HPDE6-E6E7 (cell line): ENCODE data around the gene PACSIN1.

Experiments used
- DNase-seq: peaks from one replicate; pipeline ENCODE4 v3.0.0; 2011; ENCODE audit warnings: missing footprints; ENCODE audit errors: extremely low spot score

Gene PACSIN1

DNA sequence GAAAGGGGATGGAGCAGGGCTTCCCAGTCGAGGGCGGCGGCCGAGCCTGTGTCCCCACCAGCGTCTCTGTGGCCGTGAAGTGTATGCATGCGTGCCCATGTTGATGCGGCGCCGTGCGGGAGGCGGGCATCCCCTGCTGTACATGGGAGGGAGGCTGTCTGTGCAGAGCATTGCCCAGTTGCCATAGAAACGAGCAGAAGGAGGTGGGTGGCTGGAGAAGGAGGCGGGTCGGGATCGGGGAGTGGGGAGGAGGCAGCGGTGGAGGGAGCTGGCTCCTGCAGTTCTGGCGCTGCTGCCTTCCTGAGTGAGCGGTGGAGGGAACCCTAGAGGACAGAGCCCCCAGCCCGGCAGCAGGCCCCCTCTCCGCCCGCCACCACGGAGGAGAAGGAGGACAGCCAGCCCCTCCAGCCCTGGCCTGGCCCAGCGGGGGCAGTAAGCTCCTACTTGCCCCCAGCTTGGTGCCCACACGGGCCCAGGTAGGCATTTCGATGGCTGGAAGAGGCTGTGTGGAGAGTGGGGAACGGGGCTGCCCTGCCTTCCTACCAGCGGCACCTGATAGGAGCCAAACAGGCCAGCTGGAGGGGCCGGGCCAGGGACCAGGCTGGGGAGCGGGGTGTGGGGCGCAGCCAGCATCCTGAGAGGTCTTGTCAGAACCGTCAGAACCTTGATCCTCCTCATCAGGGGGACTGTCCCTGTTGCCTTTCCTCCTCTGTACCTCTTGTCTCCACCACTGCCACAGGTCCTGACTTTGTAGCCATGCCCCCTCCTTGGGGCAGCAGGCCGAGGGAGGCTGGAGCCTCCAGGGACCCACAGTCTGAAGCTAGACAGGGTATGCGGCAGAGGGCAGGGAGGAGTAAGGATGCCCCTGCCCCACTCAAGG, 49.0 kb downstream of the PACSIN1 start:
- DNase-seq: no peak

DNA sequence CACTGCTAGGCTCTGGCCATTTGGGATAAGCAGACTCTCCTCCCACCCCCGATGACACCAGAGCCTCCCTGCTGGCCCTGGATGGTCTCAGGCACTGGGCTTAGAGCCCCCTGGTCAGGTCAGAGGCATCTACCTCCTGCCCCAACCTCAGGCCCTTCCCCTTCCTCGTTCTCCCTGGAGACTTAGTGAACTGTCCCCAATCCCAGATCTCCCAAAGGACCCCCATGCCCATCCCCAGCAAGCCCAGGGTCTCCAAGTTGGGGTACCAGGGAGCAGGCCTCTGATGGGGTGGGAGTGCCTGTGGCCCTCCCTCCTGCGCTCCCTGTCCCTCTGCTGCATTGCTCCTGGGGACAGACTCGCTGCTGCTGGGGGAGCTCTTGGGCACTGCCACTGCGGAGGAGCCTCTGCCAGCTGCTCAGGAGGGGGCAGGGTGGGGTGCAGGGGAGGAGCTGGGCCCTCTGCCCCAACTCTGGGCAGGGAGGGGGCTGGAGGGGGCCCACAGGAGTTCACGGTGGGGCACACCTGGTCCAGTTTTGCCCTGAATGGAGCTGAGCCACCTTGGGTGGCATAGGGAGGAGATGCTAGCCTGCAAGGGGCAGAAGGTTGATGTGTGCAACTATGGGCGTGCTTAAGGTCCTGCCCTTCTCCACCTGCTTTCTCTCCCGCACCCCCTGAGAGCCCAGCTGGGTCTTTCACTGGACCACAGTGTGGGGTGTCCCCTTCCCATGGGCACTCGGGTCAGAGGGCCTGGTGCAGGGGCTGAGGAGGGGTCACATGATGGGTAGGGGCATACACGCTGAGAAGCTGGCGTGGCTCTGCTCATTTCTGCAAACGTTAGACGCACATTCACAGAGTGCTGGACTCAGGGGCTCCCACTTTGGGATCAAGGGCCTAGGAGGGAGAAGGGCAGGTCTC, 49.9 kb downstream of the PACSIN1 start:
- DNase-seq: no peak

- no peak for DNase-seq
Observed at GRCh38 chr6:34516391-34517324, 50.8 kb downstream of the PACSIN1 start.

- DNase-seq: no peak
Observed at GRCh38 chr6:34517461-34517881, 51.6 kb downstream of the PACSIN1 start.

GRCh38 chr6:34517966-34518365, 52.1 kb downstream of the PACSIN1 start:
- no peak for DNase-seq

DNA sequence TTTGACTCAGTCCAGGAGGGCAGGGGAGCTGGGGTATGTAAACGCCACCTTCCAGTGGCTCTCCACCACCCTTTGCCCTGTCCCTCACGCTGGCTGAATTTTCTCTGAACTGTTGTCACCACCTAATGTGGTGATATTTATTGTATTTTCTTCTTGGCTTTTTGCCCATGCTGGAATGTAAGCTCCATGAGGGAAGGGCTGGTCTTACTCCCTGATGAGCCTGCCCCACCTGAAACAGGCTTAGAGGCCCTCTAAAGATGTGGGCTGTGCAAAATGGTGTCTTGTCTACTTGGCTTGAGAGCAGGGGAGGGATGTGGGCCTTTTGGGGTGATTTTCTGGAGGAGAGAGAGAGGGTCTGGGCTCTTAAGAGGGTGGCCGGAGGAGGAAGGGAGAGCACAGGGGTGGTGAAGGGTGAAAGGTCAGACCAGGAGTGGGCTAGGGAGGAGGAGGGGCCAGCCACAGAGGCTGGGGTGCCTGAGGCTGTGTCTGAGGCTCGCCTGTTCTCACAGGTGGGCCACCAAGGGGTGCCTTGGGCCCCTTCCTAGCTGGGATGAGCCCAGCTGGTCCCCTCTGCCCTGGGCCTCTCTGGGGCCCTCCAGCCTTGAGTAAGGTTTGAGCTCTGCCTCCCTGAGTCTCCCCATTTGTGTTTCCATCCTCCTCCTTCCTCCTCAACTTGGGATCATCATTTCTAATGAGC, 52.9 kb downstream of the PACSIN1 start:
- DNase-seq: no peak

DNA sequence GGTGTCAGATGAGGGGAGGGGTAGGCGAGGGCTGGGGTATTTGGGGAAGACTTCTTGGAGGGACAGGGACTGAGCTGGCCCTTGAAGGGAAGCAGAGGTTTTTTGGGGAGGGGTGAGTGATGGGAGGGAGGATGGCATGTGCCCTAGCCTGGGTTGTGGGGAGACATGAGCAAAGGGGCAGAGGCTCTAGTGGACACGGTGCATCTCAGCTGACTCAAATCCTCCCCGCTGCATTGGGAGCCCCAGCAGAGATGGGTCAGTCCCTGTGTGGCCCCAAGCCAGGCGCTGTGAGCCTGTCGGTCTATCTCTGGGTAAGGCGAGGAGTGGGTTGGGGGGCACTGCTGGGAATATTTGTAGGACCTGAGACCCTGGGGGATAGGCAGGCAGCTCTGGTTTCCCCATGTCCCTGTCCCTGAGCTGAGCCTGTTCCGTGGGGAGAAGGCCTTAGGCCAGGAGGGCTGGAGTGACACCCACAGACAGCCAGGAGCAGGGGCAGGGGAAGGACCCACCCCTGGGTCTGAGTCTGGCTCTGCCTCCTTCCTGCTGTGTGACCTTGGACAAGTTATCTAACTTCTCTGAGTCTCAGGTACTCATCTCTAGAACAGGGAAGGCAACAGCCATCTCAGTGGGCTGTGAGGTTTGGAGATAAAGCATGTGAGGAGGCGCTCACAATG, 54.2 kb downstream of the PACSIN1 start:
- DNase-seq: no peak

GRCh38 chr6:34520645-34521462, 55.0 kb downstream of the PACSIN1 start:
- no peak for DNase-seq

GRCh38 chr6:34521463-34522285, 55.8 kb downstream of the PACSIN1 start:
- no peak for DNase-seq

DNA sequence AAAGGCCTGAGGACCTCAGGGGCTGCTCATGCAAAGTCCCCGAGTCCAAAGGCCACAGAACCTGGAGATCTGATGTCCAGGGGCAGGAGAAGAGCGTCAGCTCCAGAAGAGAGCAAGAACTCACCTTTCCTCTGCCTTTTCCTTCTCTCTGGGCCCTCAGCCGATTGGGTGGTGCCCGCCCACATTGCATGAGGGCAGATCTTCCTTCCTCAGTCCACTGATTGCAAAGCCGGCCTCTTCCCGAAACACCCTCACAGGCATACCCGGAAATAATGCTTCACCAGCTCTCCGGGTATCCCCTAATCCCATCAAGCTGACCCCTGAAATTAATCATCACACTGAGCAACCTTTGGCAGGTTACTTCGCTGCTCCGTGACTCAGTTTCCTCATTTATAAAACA, 56.9 kb downstream of the PACSIN1 start:
- DNase-seq: no peak

GRCh38 chr6:34523441-34524206, 57.7 kb downstream of the PACSIN1 start:
- DNase-seq: no peak

- no peak for DNase-seq
Observed at GRCh38 chr6:34524499-34524898, 58.6 kb downstream of the PACSIN1 start.

- DNase-seq: no peak
Observed at GRCh38 chr6:34524971-34525370, 59.1 kb downstream of the PACSIN1 start.

DNA sequence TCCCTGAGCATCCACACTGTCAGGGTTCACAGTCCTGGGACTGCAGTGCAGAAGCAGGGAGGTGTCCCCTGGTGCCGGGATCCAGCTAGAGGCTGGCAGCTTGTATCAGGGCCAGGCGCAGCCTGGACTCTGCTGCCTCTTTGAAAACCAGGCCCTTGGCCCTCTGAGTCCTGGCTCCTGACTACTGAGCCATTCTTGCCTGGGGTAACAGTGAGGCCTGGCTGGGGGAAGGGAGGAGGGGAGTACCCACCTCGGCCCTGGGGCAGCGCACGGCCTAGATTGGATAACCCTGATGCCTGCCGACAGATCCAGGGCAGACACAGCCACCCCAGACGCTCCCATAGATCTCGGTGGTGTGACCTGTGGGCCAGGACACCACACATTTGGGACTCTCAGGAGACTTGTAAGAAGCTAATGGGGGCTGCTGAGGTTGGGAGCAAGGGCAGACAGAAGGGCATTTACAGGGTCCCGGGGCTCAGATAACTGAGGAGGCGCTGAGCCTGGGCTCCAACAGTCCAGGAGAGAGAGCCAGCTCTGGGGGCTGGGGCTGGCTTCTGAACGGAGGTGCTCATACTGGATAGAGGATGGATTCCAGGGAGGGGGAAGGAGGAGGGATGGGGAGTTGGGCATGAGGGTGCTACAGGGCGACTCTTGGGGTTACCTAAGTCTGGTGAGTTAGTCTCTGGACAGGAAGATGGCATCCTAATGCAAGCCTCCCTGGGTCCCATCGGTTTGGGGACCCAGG, 59.7 kb downstream of the PACSIN1 start:
- DNase-seq: no peak

- DNase-seq: no peak
Observed at GRCh38 chr6:34526241-34526972, 60.5 kb downstream of the PACSIN1 start.

DNA sequence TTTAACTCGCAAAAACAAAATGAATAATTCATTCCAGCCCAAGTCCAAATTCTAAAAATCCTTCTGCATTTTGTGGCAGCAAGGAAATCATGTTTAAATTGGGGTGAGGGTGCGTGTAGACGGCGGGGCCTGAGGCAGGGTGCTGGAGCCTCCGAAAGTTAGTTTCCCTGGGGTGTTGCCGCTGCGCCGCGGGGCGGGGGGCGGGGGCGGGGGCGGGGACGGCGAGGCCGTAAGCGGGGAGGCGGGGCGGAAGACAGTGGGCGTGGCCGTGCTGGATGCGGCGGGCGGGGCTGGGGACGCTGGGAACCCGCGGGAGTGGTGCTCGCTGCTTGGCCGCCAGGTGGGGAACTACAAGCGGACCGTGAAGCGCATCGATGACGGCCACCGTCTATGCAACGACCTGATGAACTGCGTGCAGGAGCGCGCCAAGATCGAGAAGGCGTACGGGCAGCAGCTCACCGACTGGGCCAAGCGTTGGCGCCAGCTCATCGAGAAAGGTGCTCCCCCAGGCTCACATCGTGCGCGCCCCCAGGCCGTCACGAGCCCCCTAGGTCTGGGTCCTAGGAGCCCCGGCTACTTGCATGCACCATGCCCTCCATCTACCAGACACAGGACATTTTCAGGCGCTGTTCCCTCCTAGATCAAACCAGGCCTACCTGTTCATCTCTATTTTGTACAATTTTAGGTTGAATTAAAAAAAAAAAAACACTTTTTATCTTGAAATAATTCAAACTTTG, 61.3 kb downstream of the PACSIN1 start:
- DNase-seq: peak; percentile 93
